ENCODE data around the gene SUMO1. TPM values are rescaled to one million over a fixed set of nuclear protein-coding genes. Genes with fewer than 3 reads are reported as not detected.

Gene SUMO1
- total RNA-seq (2013; cell fraction: nucleolus; rRNA removed): 12.7 and 14.3 TPM in 2 replicates
- total RNA-seq (2014; rRNA removed): 116 and 138 TPM in 2 replicates
- total RNA-seq (2014; rRNA removed; fragmentation: Illumina TruSeq; extraction: Trizol): 167 and 169 TPM in 2 replicates
- total RNA-seq (2021): 101 and 105 TPM in 2 replicates
- polyA plus RNA-seq (2011; ENCODE audit: low read depth): 58.0 TPM
- polyA plus RNA-seq (2011; rRNA removed): 133 and 195 TPM in 2 replicates
- 32.7 and 33.3 TPM in 2 replicates for polyA plus RNA-seq (2011; cell fraction: cytosol; rRNA removed)
- 25.2 and 29.7 TPM in 2 replicates for polyA plus RNA-seq (2011; cell fraction: nucleus; rRNA removed)
- polyA plus RNA-seq (2012): 102 and 135 TPM in 2 replicates
- 232 and 336 TPM in 2 replicates for polyA plus RNA-seq (2014; fragmentation: Illumina TruSeq; extraction: Trizol)
- polyA plus RNA-seq (2014; fragmentation: Nextera tagmentation; extraction: Ambion mirVana): 100 to 1,000 TPM; 351 to 458 TPM
- 96.8 and 123 TPM in 2 replicates for polyA plus RNA-seq (2014; rRNA removed)
- 100 to 1,000 TPM; 285 to 293 TPM for polyA plus RNA-seq (2016; fragmentation: Nextera tagmentation; extraction: Ambion mirVana)
- 32.3 and 51.6 TPM in 2 replicates for polyA minus RNA-seq (2011; rRNA and poly(A)+ RNA removed)
- polyA minus RNA-seq (2011; cell fraction: cytosol; rRNA and poly(A)+ RNA removed): 26.7 and 31.4 TPM in 2 replicates
- 8.9 and 9.8 TPM in 2 replicates for polyA minus RNA-seq (2011; cell fraction: nucleus; rRNA and poly(A)+ RNA removed)
- Bru-seq, nascent RNA: percentile 85 among the genes with signal in this experiment
- percentile 90 among the genes with signal in this experiment for BruChase-seq, experiment 1, labeled RNA remaining after a 6-hour chase
- percentile 86 among the genes with signal in this experiment for BruChase-seq, experiment 2, labeled RNA remaining after a 2-hour chase
- long read RNA-seq, experiment 1, transcript SUMO1-201 (4 exons, 831 nt): minor isoform, 5 of 184 reads
- long read RNA-seq, experiment 1, transcript SUMO1-203 (5 exons, 1,536 nt): major isoform, 167 of 184 reads
- long read RNA-seq, experiment 1, partial matches to known transcripts: 3 of 184 reads
- long read RNA-seq, experiment 1, other reads (novel, unspliced or antisense): 4 of 184 reads
- long read RNA-seq, experiment 2, transcript SUMO1-205 (5 exons, 534 nt): minor isoform, 13 of 1,312 reads
- long read RNA-seq, experiment 2, transcript SUMO1-201 (4 exons, 831 nt): minor isoform, 24 of 1,312 reads
- long read RNA-seq, experiment 2, transcript SUMO1-202 (6 exons, 1,071 nt): minor isoform, 8 of 1,312 reads
- long read RNA-seq, experiment 2, transcript SUMO1-203 (5 exons, 1,536 nt): major isoform, 1,235 of 1,312 reads
- long read RNA-seq, experiment 2, partial matches to known transcripts: 6 of 1,312 reads
- long read RNA-seq, experiment 2, other reads (novel, unspliced or antisense): 21 of 1,312 reads

DNA sequence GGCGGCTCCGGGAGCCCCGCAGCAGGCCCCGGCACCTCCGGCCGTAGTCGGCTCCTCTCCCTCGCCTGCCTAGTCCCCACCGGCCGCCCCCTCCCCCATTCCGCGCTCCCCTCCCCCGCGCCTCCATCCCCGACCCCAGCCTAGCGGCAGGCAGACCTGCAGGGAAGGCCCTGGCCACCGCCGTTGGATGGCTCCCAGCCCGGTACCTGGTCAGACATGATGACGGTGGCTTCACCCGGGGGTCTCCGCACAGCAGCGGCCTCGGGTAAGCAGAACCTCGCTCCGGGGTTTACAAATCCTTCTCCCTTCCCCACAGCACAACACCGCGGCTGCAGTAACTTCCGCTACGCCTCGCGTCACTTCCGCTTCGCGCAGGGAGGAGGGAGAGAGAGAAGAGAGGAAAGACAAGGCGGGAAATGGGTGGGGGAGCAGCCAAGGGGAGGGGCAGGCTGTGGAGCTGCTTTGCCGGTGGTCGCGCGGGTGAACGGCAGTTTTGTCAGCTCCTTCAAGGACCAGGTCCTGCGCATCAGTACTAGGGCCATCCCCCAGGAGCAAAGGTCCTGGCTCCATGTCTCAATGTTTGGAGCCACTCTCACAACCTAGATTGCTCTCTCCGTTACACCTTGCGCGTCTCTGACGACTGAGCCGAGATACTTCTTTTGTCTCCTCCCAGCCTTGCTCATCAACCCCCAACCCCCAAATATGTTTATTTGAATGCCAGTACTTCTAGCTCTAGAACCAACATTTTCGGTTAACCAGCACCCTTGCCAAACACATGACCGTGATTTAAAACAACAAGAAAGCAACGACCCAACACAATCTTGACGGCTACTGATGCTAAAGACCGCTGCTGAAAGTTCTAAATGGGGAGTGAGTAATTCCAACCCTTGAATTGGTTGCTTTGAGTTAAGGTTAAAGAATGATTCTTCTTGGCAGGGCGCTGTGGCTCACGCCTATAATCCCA is at the start of gene SUMO1:
TSS of gene SUMO1 (minus strand) at position 364 of the 964 bp plus-strand sequence. CDS start at position 218, 146 bp downstream.
- Histone ChIP-seq H4K20me1 (ENCODE audit: control insufficient read depth, insufficient read depth) (no peaks in the 10 kb centered on the region; the same call in 1 of the 2 replicates), H3K27me3 (replicated peaks in 1 of 2; ENCODE audit: control insufficient read depth in 2 of 2, insufficient read depth in 2 of 2, low read length in 1 of 2) (no peaks in the 10 kb centered on the region), H2AFZ (ENCODE audit: control insufficient read depth, low read depth, low read length) (peak within 1 kb of the TSS; percentile 98), H3K79me2 (ENCODE audit: control insufficient read depth, insufficient read depth, low read length) (peaks cover 45% of the 10 kb centered on the region), H3K36me3 (ENCODE audit: control insufficient read depth in 2 of 2, insufficient read depth in 2 of 2, low read length in 1 of 2) (no peaks in the 10 kb centered on the region), H3K4me1 (ENCODE audit: control insufficient read depth, insufficient read depth, low read length) (no peaks in the 10 kb centered on the region), H3K9ac (ENCODE audit: control insufficient read depth, insufficient read depth, low read length) (peak within 1 kb of the TSS; percentile 86), H3K4me2 (ENCODE audit: control insufficient read depth, insufficient read depth) (peak within 1 kb of the TSS; percentile 75), H3K9me3 (replicated peaks; ENCODE audit: control insufficient read depth, insufficient read depth, low read length) (no peaks in the 10 kb centered on the region), H3K27ac (ENCODE audit: control insufficient read depth, insufficient read depth) (peak within 1 kb of the TSS; percentile 72), H3K4me3 (peak within 1 kb of the TSS; percentile 91)
- in situ Hi-C loops (cut with MboI): no loop called here
- ChIA-PET SMC1A (ENCODE audit: uncharacterized antibody, unreplicated experiment) (interaction anchor here (1.0 to 1.2 kb wide), 2 partner anchors 29 to 1005 kb away, joined by 3 to 6 read pairs; no protein-coding TSS in a partner anchor), POLR2A (interaction anchor here (0.6 to 1.5 kb wide), 4 partner anchors 10 to 32 kb away, joined by 3 to 4 read pairs (median 4); partner anchors contain the start of gene NOP58), RAD21 (ENCODE audit: unreplicated experiment) (interaction anchor here (0.9 to 1.4 kb wide), 3 partner anchors 28 to 33 kb away, joined by 3 to 4 read pairs (median 3); no protein-coding TSS in a partner anchor), CTCF (interaction anchor here (0.6 to 0.9 kb wide), 6 partner anchors 18 to 379 kb away, joined by 3 to 4 read pairs (median 3); partner anchors contain the start of gene NOP58)
- intact Hi-C loops (cut with micrococcal nuclease; ENCODE audit: unreplicated experiment): loop anchor here (1.0 to 5.0 kb wide), 2 partner anchors 21 to 34 kb away; no protein-coding TSS in a partner anchor
- FAIRE-seq (peak; percentile 95), DNase-seq (ENCODE audit: low read depth, low spot score) (peak; percentile 72), ATAC-seq (peak; percentile 95)
- TSS peak; percentile 100 for BruUV-seq (replicated peaks)
- 6% methylated on average over 34 of the region's 54 CpGs for WGBS (ENCODE audit: insufficient coverage, insufficient replicate concordance, low lambda C conversion rate, missing lambda C conversion rate)
- TF ChIP-seq, protein P1, sequence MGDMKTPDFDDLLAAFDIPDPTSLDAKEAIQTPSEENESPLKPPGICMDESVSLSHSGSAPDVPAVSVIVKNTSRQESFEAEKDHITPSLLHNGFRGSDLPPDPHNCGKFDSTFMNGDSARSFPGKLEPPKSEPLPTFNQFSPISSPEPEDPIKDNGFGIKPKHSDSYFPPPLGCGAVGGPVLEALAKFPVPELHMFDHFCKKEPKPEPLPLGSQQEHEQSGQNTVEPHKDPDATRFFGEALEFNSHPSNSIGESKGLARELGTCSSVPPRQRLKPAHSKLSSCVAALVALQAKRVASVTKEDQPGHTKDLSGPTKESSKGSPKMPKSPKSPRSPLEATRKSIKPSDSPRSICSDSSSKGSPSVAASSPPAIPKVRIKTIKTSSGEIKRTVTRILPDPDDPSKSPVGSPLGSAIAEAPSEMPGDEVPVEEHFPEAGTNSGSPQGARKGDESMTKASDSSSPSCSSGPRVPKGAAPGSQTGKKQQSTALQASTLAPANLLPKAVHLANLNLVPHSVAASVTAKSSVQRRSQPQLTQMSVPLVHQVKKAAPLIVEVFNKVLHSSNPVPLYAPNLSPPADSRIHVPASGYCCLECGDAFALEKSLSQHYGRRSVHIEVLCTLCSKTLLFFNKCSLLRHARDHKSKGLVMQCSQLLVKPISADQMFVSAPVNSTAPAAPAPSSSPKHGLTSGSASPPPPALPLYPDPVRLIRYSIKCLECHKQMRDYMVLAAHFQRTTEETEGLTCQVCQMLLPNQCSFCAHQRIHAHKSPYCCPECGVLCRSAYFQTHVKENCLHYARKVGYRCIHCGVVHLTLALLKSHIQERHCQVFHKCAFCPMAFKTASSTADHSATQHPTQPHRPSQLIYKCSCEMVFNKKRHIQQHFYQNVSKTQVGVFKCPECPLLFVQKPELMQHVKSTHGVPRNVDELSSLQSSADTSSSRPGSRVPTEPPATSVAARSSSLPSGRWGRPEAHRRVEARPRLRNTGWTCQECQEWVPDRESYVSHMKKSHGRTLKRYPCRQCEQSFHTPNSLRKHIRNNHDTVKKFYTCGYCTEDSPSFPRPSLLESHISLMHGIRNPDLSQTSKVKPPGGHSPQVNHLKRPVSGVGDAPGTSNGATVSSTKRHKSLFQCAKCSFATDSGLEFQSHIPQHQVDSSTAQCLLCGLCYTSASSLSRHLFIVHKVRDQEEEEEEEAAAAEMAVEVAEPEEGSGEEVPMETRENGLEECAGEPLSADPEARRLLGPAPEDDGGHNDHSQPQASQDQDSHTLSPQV (IDR thresholded peaks at IDR 0.05): no peak
- TF ChIP-seq ZNF687 (IDR thresholded peaks at IDR 0.05) (peak; percentile 47; the same call in 1 of the 2 replicates), POLR2AphosphoS5 (IDR thresholded peaks at IDR 0.05; ENCODE audit: low read length) (peak; percentile 85), TAF1 (IDR thresholded peaks at IDR 0.05; ENCODE audit: borderline replicate concordance, low read depth, low read length) (peak; percentile 69; the same call in 1 of the 2 replicates), JUNB (IDR thresholded peaks at IDR 0.05) (no peak), SRF (IDR thresholded peaks at IDR 0.05; ENCODE audit: low read depth in 2 of 2, low read length in 2 of 2) (0 out of 4 replicates have a peak, but pooled peaks of 1 of the 2 experiments have one; percentile 31)
